Erythroblast (primary cell): ENCODE measurements around the gene LILRA2.
"Not testable (repeated sequence)": the region's sequence is repeated elsewhere in the genome, so short reads cannot be mapped to it uniquely, and the experiment has no call there.

ENCODE experiments used
- GATA1 ChIP-seq: IDR thresholded peaks from 2 replicates; pipeline ENCODE4 v1.6.1; 2011; ENCODE audit warnings: low read depth, mild to moderate bottlenecking, control low read depth, low read length, moderate library complexity
- POLR2A ChIP-seq: IDR thresholded peaks from 2 replicates; pipeline ENCODE4 v1.6.1; 2011; ENCODE audit warnings: mild to moderate bottlenecking, low read length

- TF ChIP-seq POLR2A, GATA1: not testable (repeated sequence)
Measured at GRCh38 chr19:54636081-54636480, 62.5 kb downstream of the LILRA2 start.
